VCaP (cell line): ENCODE data around the gene RETREG2.

Source experiments
- H3K27ac ChIP-seq: fragments of 450-650 bp; 2 replicates; pipeline ENCODE4 v1.5.1; 2017
- CTCF ChIP-seq: fragments of 450-650 bp; conservative IDR thresholded peaks from 2 replicates; pipeline ENCODE4 v1.5.1; 2017; ENCODE audit warnings: mild to moderate bottlenecking, moderate library complexity

Gene RETREG2

GRCh38 chr2:219207134-219207883, 29.2 kb downstream of the RETREG2 start:
- no peak for TF ChIP-seq CTCF
- H3K27ac ChIP-seq, result peak overlapping the region; percentile 89

GRCh38 chr2:219207884-219208740, 30.0 kb downstream of the RETREG2 start:
- no peak for TF ChIP-seq CTCF
- peak overlapping the region; percentile 89 for H3K27ac ChIP-seq

- H3K27ac ChIP-seq, result peak overlapping the region; percentile 89
- TF ChIP-seq CTCF, result no peak
These were observed 31.4 kb downstream of the RETREG2 start for GRCh38 chr2:219209236-219210195.

GRCh38 chr2:219210196-219210885, 32.3 kb downstream of the RETREG2 start:
- peak overlapping the region; percentile 9; the same call in 1 of the 2 replicates for H3K27ac ChIP-seq
- TF ChIP-seq CTCF, result no peak

GRCh38 chr2:219210886-219211362, 32.8 kb downstream of the RETREG2 start:
- TF ChIP-seq CTCF, result no peak
- H3K27ac ChIP-seq, result peak overlapping the region; percentile 9; the same call in 1 of the 2 replicates

GRCh38 chr2:219213026-219213415, 34.9 kb downstream of the RETREG2 start:
- TF ChIP-seq CTCF, result no peak

More at GRCh38 chr2:219213026-219213415, 34.9 kb downstream of the RETREG2 start:
- H3K27ac ChIP-seq, result no peak overlapping the region
